ENCODE measurements around the gene UBE2E1.

DNA sequence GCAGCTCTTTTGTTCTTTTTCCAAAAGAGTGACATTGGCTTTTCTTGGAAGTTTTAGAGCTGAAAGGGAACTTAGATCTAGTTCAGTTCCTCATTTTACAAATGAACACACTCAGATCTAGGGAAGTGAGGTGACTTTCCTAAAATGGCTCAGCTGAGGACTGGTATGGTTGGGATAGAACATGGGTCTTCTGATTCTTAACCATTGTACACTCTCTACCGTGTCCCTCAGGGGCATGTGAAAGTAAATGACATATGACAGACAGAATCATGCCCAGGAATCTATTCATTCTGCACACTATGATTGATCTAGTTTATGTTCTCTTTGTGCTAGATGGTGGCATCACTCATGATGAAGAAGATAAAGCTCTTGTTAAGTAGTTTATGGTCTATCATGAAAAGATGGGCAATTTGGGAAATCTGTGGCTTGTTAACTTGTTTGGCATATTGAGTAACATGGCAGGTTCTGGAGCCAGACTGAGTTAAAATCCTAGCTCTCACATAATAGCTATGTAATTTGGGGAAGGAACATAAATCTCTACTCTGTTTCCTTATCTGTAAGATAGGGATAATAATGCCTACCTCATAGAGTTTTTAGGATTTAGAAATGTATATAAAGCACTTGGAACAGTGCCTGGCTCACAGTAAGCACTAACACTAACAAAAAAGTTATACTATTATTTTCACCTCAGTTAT, 30.9 kb downstream of the UBE2E1 start:
- no peak for TF ChIP-seq POLR2A (IDR thresholded peaks at IDR 0.05; ENCODE audit: low read length)
- no peak for TF ChIP-seq GATA1 (IDR thresholded peaks at IDR 0.05; ENCODE audit: low read depth, low read length)
